Breast epithelium (tissue), 3 donors: ENCODE data around the gene DEDD2.

Source experiments
- POLR2A ChIP-seq: fragments of 450-650 bp; IDR thresholded peaks from one replicate; pipeline ENCODE4 v1.6.1; 2016; ENCODE audit warnings: antibody characterized with exemption, mild to moderate bottlenecking, moderate library complexity
- POLR2AphosphoS5 ChIP-seq, 3 donors: sonication (generic); formaldehyde crosslinking; IDR thresholded peaks; one replicate each; pipeline ENCODE4 v1.6.1; 2017; ENCODE audit warnings: antibody characterized with exemption in 3 of 3
- TF ChIP-seq, protein P1 (sequence below), 3 donors: fragments of 450-650 bp; IDR thresholded peaks; one replicate each; pipeline ENCODE4 v1.5.1; 2016 to 2017; ENCODE audit warnings: antibody characterized with exemption in 3 of 3, mild to moderate bottlenecking in 3 of 3, moderate library complexity in 3 of 3

DNA sequence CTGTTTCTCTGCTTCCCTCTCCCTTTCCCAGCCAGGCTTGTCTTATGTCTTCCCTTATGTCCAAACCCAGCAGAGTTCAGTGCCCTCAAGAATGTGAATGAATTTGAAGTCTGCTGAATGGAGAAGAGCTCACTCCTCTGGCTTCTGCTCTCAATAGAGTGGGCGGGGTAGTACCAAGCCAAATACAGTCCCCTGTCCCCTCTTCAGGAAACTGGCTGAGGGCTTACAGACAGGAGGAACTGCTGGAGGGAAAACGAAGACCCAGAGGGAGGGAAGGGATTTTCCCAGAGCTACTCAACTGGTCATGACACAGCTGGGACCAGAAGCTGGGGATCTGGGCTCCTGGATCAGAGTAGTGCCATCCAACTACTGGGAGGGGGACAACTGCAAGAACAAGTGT is 52.3 kb downstream of the DEDD2 start:
- TF ChIP-seq, protein P1, sequence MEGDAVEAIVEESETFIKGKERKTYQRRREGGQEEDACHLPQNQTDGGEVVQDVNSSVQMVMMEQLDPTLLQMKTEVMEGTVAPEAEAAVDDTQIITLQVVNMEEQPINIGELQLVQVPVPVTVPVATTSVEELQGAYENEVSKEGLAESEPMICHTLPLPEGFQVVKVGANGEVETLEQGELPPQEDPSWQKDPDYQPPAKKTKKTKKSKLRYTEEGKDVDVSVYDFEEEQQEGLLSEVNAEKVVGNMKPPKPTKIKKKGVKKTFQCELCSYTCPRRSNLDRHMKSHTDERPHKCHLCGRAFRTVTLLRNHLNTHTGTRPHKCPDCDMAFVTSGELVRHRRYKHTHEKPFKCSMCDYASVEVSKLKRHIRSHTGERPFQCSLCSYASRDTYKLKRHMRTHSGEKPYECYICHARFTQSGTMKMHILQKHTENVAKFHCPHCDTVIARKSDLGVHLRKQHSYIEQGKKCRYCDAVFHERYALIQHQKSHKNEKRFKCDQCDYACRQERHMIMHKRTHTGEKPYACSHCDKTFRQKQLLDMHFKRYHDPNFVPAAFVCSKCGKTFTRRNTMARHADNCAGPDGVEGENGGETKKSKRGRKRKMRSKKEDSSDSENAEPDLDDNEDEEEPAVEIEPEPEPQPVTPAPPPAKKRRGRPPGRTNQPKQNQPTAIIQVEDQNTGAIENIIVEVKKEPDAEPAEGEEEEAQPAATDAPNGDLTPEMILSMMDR (IDR thresholded peaks at IDR 0.05), result no peak
- TF ChIP-seq POLR2A (no peak), POLR2AphosphoS5 (IDR thresholded peaks at IDR 0.05) (no peak)
